ENCODE measurements around the gene TP53RK. TPM values are rescaled to one million over a fixed set of nuclear protein-coding genes. Genes with fewer than 3 reads are reported as not detected.

TP53RK gene
- total RNA-seq, 4 donors from 2014 or later, result 20.2 to 49.6 (median 36.1) TPM

- no peaks in the 10 kb centered on the region for H3K4me1 ChIP-seq
- no peak for DNase-seq
- 92 to 93% methylated on average over 4 of the region's 4 CpGs for WGBS, 2 donors
- no peak overlapping the region for H3K4me3 ChIP-seq (replicated peaks in 1 of 3)
- intact Hi-C loops (cut with DNase I), result no loop called here
- no peaks in the 10 kb centered on the region for H3K27me3 ChIP-seq
- H3K27ac ChIP-seq, result no peak overlapping the region
- no peaks in the 10 kb centered on the region for H3K36me3 ChIP-seq
- TF ChIP-seq POLR2A (IDR thresholded peaks at IDR 0.05), result no peak
- TF ChIP-seq, protein P1, sequence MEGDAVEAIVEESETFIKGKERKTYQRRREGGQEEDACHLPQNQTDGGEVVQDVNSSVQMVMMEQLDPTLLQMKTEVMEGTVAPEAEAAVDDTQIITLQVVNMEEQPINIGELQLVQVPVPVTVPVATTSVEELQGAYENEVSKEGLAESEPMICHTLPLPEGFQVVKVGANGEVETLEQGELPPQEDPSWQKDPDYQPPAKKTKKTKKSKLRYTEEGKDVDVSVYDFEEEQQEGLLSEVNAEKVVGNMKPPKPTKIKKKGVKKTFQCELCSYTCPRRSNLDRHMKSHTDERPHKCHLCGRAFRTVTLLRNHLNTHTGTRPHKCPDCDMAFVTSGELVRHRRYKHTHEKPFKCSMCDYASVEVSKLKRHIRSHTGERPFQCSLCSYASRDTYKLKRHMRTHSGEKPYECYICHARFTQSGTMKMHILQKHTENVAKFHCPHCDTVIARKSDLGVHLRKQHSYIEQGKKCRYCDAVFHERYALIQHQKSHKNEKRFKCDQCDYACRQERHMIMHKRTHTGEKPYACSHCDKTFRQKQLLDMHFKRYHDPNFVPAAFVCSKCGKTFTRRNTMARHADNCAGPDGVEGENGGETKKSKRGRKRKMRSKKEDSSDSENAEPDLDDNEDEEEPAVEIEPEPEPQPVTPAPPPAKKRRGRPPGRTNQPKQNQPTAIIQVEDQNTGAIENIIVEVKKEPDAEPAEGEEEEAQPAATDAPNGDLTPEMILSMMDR (IDR thresholded peaks at IDR 0.05), result no peak
- no peaks in the 10 kb centered on the region for H3K9me3 ChIP-seq
Observed at GRCh38 chr20:46638898-46639274, 50.4 kb downstream of the TP53RK start.

- Histone ChIP-seq H3K36me3 (no peaks in the 10 kb centered on the region), H3K9me3 (no peaks in the 10 kb centered on the region), H3K4me1 (no peaks in the 10 kb centered on the region), H3K4me3 (replicated peaks in 1 of 3) (no peak overlapping the region), H3K27me3 (no peaks in the 10 kb centered on the region), H3K27ac (no peak overlapping the region)
- WGBS, 2 donors, result 82 to 84% methylated on average over 15 to 18 of the region's 18 CpGs
- TF ChIP-seq, protein P1 (IDR thresholded peaks at IDR 0.05), result no peak
- TF ChIP-seq POLR2A (IDR thresholded peaks at IDR 0.05), result no peak
- DNase-seq, result no peak
- intact Hi-C loops (cut with DNase I), result no loop called here
Observed at GRCh38 chr20:46638134-46638897, 50.9 kb downstream of the TP53RK start.

GRCh38 chr20:46637427-46638133 lies 51.7 kb downstream of the TP53RK start:
- 89 to 93% methylated on average over 4 of the region's 4 CpGs for WGBS, 2 donors
- Histone ChIP-seq H3K36me3 (no peaks in the 10 kb centered on the region), H3K4me3 (replicated peaks in 1 of 3) (no peak overlapping the region), H3K27me3 (no peaks in the 10 kb centered on the region), H3K9me3 (no peaks in the 10 kb centered on the region), H3K4me1 (no peaks in the 10 kb centered on the region), H3K27ac (no peak overlapping the region)
- DNase-seq, result no peak
- intact Hi-C loops (cut with DNase I), result no loop called here
- TF ChIP-seq POLR2A (IDR thresholded peaks at IDR 0.05), result no peak
- TF ChIP-seq, protein P1 (IDR thresholded peaks at IDR 0.05), result no peak

DNA sequence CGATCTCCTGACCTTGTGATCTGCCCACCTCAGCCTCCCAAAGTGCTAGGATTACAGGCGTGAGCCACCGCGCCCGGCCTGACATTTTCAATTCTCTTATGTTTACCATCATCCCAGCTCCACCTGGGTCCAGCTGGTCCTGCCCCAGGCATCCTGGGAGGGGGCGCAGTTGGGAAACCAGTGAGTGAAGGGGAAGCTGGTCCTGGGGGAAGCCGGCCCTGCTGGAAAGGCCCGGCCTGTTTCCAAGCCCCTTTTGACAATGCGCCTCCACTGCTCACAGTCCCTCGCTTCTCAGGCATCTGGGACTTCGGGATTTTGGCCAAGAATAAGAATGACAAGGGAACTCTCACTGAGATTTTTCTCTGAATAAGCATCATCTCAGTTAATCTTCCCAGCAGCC lies 52.2 kb downstream of the TP53RK start:
- Histone ChIP-seq H3K27me3 (no peaks in the 10 kb centered on the region), H3K9me3 (no peaks in the 10 kb centered on the region), H3K36me3 (no peaks in the 10 kb centered on the region), H3K4me1 (no peaks in the 10 kb centered on the region), H3K27ac (no peak overlapping the region), H3K4me3 (replicated peaks in 1 of 3) (no peak overlapping the region)
- 84 to 92% methylated on average over 11 of the region's 11 CpGs for WGBS, 2 donors
- no peak for DNase-seq
- intact Hi-C loops (cut with DNase I), result no loop called here
- TF ChIP-seq, protein P1 (IDR thresholded peaks at IDR 0.05), result no peak
- no peak for TF ChIP-seq POLR2A (IDR thresholded peaks at IDR 0.05)

DNA sequence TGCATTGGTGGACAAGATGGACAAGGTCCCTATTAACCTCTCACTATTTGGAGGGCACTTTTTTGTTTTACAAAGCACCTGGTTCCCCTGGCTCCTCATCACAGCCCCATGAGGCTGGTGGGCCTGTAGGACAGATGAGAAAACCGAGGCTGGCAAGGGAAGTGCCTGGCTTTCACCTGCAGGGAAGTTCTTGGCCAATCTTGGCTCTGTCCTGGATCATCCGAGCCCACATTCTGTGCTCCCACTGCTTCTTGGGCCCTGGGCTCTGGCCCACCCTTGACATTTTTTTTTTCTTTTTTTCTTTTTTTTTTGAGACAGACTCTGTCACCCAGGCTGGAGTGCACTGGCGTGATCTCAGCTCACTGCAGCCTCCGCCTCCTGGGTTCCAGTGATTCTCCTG lies 52.7 kb downstream of the TP53RK start:
- 91 to 92% methylated on average over 4 of the region's 4 CpGs for WGBS, 2 donors
- H3K36me3 ChIP-seq, result no peaks in the 10 kb centered on the region
- DNase-seq, result no peak

More for the DNA sequence above, 52.7 kb downstream of the TP53RK start:
- Histone ChIP-seq H3K4me1 (no peaks in the 10 kb centered on the region), H3K27me3 (no peaks in the 10 kb centered on the region), H3K27ac (no peak overlapping the region), H3K9me3 (no peaks in the 10 kb centered on the region), H3K4me3 (replicated peaks in 1 of 3) (no peak overlapping the region)
- TF ChIP-seq, protein P1 (IDR thresholded peaks at IDR 0.05), result no peak
- no peak for TF ChIP-seq POLR2A (IDR thresholded peaks at IDR 0.05)
- intact Hi-C loops (cut with DNase I), result no loop called here
